H9 (cell line): ENCODE results near the gene GJE1. TPM values are rescaled to one million over a fixed set of nuclear protein-coding genes. Genes with fewer than 3 reads are reported as not detected.

Experiments
- DNase-seq: peaks from one replicate; pipeline ENCODE4 v3.0.0-alpha.2; 2017
- H2AFZ ChIP-seq: one replicate; pipeline ENCODE4 v1.6.1; 2013; ENCODE audit warnings: mild to moderate bottlenecking, low read length, control low read depth, moderate library complexity
- H2AK5ac ChIP-seq: 2 replicates; pipeline ENCODE4 v1.6.1; 2013; ENCODE audit warnings: low read length, control low read depth, mixed read lengths; ENCODE audit not compliant: insufficient read length
- H2BK120ac ChIP-seq: one replicate; pipeline ENCODE4 v1.6.1; 2013; ENCODE audit warnings: low read depth, mild to moderate bottlenecking, low read length, control low read depth, inconsistent platforms; ENCODE audit not compliant: poor library complexity, severe bottlenecking
- H2BK12ac ChIP-seq: 2 replicates; pipeline ENCODE4 v1.6.1; 2013; ENCODE audit warnings: low read length, control low read depth, mixed read lengths, low read depth; ENCODE audit not compliant: insufficient read length
- H2BK15ac ChIP-seq: 2 replicates; pipeline ENCODE4 v1.6.1; 2013; ENCODE audit warnings: low read depth, low read length, control low read depth
- H2BK20ac ChIP-seq: one replicate; pipeline ENCODE4 v1.6.1; 2013; ENCODE audit warnings: low read depth, mild to moderate bottlenecking, low read length, control low read depth, inconsistent platforms; ENCODE audit not compliant: poor library complexity, severe bottlenecking
- H2BK5ac ChIP-seq: 2 replicates; pipeline ENCODE4 v1.6.1; 2013; ENCODE audit warnings: low read length, control low read depth, mixed read lengths; ENCODE audit not compliant: insufficient read length
- H3K14ac ChIP-seq: 2 replicates; pipeline ENCODE4 v1.6.1; 2013; ENCODE audit warnings: low read length, control low read depth; ENCODE audit not compliant: insufficient read depth
- H3K18ac ChIP-seq: 2 replicates; pipeline ENCODE4 v1.6.1; 2013; ENCODE audit warnings: low read depth, mild to moderate bottlenecking, mixed read lengths, low read length, control low read depth; ENCODE audit not compliant: insufficient read length
- H3K23ac ChIP-seq: 2 replicates; pipeline ENCODE4 v1.6.1; 2013; ENCODE audit warnings: low read length, control low read depth, mixed read lengths, low read depth; ENCODE audit not compliant: insufficient read length
- H3K23me2 ChIP-seq: 2 replicates; pipeline ENCODE4 v1.6.1; 2013; ENCODE audit warnings: low read depth, mild to moderate bottlenecking, mixed read lengths, low read length, control low read depth; ENCODE audit not compliant: insufficient read length, poor library complexity, severe bottlenecking
- H3K27ac ChIP-seq: 2 replicates; pipeline ENCODE4 v1.5.1; 2013; ENCODE audit warnings: low read length, control low read depth, mixed read lengths, low read depth; ENCODE audit not compliant: insufficient read length
- H3K27me3 ChIP-seq: 2 replicates; pipeline ENCODE4 v1.6.1; 2013; ENCODE audit warnings: low read length, control low read depth, inconsistent platforms; ENCODE audit not compliant: insufficient read depth
- H3K4ac ChIP-seq: 2 replicates; pipeline ENCODE4 v1.6.1; 2013; ENCODE audit warnings: low read depth, mild to moderate bottlenecking, control low read depth, inconsistent platforms, low read length, moderate library complexity
- H3K4me1 ChIP-seq: 2 replicates; pipeline ENCODE4 v1.6.1; 2013; ENCODE audit warnings: low read length, control low read depth, inconsistent platforms; ENCODE audit not compliant: insufficient read depth
- H3K4me2 ChIP-seq: 2 replicates; pipeline ENCODE4 v1.6.1; 2013; ENCODE audit warnings: low read length, control low read depth, mixed read lengths; ENCODE audit not compliant: insufficient read length, insufficient read depth
- H3K56ac ChIP-seq: 2 replicates; pipeline ENCODE4 v1.6.1; 2013; ENCODE audit warnings: low read depth, mild to moderate bottlenecking, mixed read lengths, low read length, control low read depth; ENCODE audit not compliant: insufficient read length
- H3K79me1 ChIP-seq: 2 replicates; pipeline ENCODE4 v1.6.1; 2013; ENCODE audit warnings: low read depth, mild to moderate bottlenecking, moderate library complexity, low read length, control low read depth, inconsistent platforms; ENCODE audit not compliant: insufficient read depth, poor library complexity, severe bottlenecking
- H3K79me2 ChIP-seq: 2 replicates; pipeline ENCODE4 v1.6.1; 2013; ENCODE audit warnings: low read length, control low read depth, inconsistent platforms; ENCODE audit not compliant: insufficient read depth
- H3K9ac ChIP-seq: 2 replicates; pipeline ENCODE4 v1.6.1; 2013; ENCODE audit warnings: low read length, control low read depth, mixed read lengths; ENCODE audit not compliant: insufficient read length; ENCODE audit errors: extremely low read depth
- H3K9me3 ChIP-seq: one replicate; pipeline ENCODE4 v1.6.1; 2013; ENCODE audit warnings: low read depth, low read length, inconsistent platforms; ENCODE audit not compliant: control insufficient read depth
- H3T11ph ChIP-seq: one replicate; pipeline ENCODE4 v1.6.1; 2013; ENCODE audit warnings: mild to moderate bottlenecking, low read length, control low read depth, inconsistent platforms
- H4K20me1 ChIP-seq: one replicate; pipeline ENCODE4 v1.6.1; 2013; ENCODE audit not compliant: control insufficient read depth, insufficient read length, insufficient read depth
- H4K5ac ChIP-seq: 2 replicates; pipeline ENCODE4 v1.6.1; 2013; ENCODE audit warnings: low read depth, mild to moderate bottlenecking, mixed read lengths, low read length, control low read depth; ENCODE audit not compliant: insufficient read length
- H4K8ac ChIP-seq: replicated peaks from 2 replicates; pipeline ENCODE4 v1.6.1; 2013; ENCODE audit warnings: low read length, control low read depth, mixed read lengths, low read depth; ENCODE audit not compliant: insufficient read length
- H4K91ac ChIP-seq: 2 replicates; pipeline ENCODE4 v1.6.1; 2013; ENCODE audit warnings: low read depth, mild to moderate bottlenecking, moderate library complexity, mixed read lengths, low read length, control low read depth; ENCODE audit not compliant: insufficient read length
- H3K27ac Mint-ChIP-seq, 3 experiments: 2 replicates in 2 of 3; 3 replicates in 1 of 3; pipeline ENCODE4 v1.8.0; 2020 to 2021; ENCODE audit warnings: mixed read lengths in 3 of 3, mild to moderate bottlenecking in 1 of 3, moderate library complexity in 1 of 3
- H3K27me3 Mint-ChIP-seq: 2 replicates; pipeline ENCODE4 v1.8.0; 2021; ENCODE audit warnings: low read depth, mild to moderate bottlenecking, moderate library complexity, mixed read lengths
- H3K36me3 Mint-ChIP-seq, 3 experiments: 2 replicates in 2 of 3; 3 replicates in 1 of 3; pipeline ENCODE4 v1.8.0; 2020 to 2021; ENCODE audit warnings: low read depth in 3 of 3, mixed read lengths in 3 of 3; ENCODE audit not compliant: insufficient read depth in 1 of 3
- H3K4me1 Mint-ChIP-seq, 2 experiments: 2 replicates each; pipeline ENCODE4 v1.8.0; 2020; ENCODE audit warnings: mixed read lengths in 2 of 2
- H3K4me3 Mint-ChIP-seq, 2 experiments: 2 replicates in 1 of 2; 3 replicates in 1 of 2; pipeline ENCODE4 v1.8.0; 2020 to 2021; ENCODE audit warnings: mild to moderate bottlenecking in 2 of 2, mixed read lengths in 2 of 2, moderate library complexity in 1 of 2
- H3K9me3 Mint-ChIP-seq, 2 experiments: 2 replicates in 1 of 2; 3 replicates in 1 of 2; pipeline ENCODE4 v1.8.0; 2020; ENCODE audit warnings: mild to moderate bottlenecking in 2 of 2, mixed read lengths in 2 of 2, moderate library complexity in 1 of 2
- WGBS: extraction: QIAGEN DNeasy Blood & Tissue Kit; methylation state at CpG from one replicate; pipeline ENCODE4 v1.1.7; 2013; ENCODE audit warnings: missing lambda C conversion rate, low lambda C conversion rate, mixed read lengths; ENCODE audit not compliant: insufficient read length; ENCODE audit errors: extremely low coverage; 5-methylcytosine and 5-hydroxymethylcytosine counted together
- total RNA-seq: library from RNA; stranded (reverse); gene quantifications from 2 replicates; pipeline ENCODE4 v1.2.1, GENCODE V29; 2021
- TF ChIP-seq, protein P1 (sequence below): fragments of 200-600 bp; sonication (generic); conservative IDR thresholded peaks from 3 replicates; pipeline ENCODE4 v1.8.0; 2021; ENCODE audit warnings: antibody characterized with exemption, mild to moderate bottlenecking

GJE1 gene
- total RNA-seq, 1 experiment from 2014 or later: not detected

DNA sequence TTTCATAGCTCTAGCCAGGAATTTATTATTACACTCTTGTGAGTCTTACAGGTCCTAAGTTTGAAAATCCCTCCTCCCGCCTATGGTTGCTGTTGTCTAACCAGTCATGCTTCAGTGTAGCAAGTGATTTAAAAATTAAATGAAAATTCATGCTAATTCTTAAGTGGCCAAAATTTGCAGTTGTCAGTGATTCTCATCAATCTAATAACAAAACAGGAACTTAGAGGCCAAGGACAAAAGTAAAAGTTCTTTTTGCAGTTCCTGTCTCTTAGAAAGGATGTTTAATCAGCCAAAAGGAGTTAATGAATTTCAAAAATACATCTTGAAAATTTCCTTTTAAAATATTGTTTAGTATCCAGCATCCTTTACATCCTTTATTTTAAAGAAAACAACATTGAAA, 50.6 kb downstream of the GJE1 start:
- no CpG with 5 or more reads among the region's 1 CpG for WGBS

More for the DNA sequence above, 50.6 kb downstream of the GJE1 start:
- H2AK5ac ChIP-seq: no peak overlapping the region
- H4K20me1 ChIP-seq: no peaks in the 10 kb centered on the region
- no peak overlapping the region for H2BK5ac ChIP-seq
- H2BK20ac ChIP-seq: no peak overlapping the region
- H4K8ac ChIP-seq: no peak overlapping the region
- no peak overlapping the region for H3K56ac ChIP-seq
- no peak overlapping the region for H3T11ph ChIP-seq
- no peak for DNase-seq
- no peak overlapping the region for H3K4me3 Mint-ChIP-seq
- TF ChIP-seq, protein P1, sequence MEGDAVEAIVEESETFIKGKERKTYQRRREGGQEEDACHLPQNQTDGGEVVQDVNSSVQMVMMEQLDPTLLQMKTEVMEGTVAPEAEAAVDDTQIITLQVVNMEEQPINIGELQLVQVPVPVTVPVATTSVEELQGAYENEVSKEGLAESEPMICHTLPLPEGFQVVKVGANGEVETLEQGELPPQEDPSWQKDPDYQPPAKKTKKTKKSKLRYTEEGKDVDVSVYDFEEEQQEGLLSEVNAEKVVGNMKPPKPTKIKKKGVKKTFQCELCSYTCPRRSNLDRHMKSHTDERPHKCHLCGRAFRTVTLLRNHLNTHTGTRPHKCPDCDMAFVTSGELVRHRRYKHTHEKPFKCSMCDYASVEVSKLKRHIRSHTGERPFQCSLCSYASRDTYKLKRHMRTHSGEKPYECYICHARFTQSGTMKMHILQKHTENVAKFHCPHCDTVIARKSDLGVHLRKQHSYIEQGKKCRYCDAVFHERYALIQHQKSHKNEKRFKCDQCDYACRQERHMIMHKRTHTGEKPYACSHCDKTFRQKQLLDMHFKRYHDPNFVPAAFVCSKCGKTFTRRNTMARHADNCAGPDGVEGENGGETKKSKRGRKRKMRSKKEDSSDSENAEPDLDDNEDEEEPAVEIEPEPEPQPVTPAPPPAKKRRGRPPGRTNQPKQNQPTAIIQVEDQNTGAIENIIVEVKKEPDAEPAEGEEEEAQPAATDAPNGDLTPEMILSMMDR: no peak
- no peak overlapping the region for H3K9ac ChIP-seq
- no peak overlapping the region for H2BK120ac ChIP-seq
- no peak overlapping the region for H3K14ac ChIP-seq
- H4K5ac ChIP-seq: no peak overlapping the region
- no peak overlapping the region for H3K27ac ChIP-seq
- no peaks in the 10 kb centered on the region for H3K79me2 ChIP-seq
- H3K36me3 Mint-ChIP-seq: no peaks in the 10 kb centered on the region
- H3K27ac Mint-ChIP-seq: no peak overlapping the region
- H3K4me1 Mint-ChIP-seq: no peaks in the 10 kb centered on the region
- H3K18ac ChIP-seq: no peak overlapping the region
- peaks cover 2% of the 10 kb centered on the region for H3K79me1 ChIP-seq
- no peak overlapping the region for H4K91ac ChIP-seq
- no peaks in the 10 kb centered on the region for H3K9me3 ChIP-seq
- no peak overlapping the region for H2BK15ac ChIP-seq
- no peak overlapping the region for H3K4me2 ChIP-seq
- no peaks in the 10 kb centered on the region for H3K23me2 ChIP-seq
- H2BK12ac ChIP-seq: no peak overlapping the region
- no peaks in the 10 kb centered on the region for H3K4me1 ChIP-seq
- H3K4ac ChIP-seq: no peak overlapping the region
- no peak overlapping the region for H2AFZ ChIP-seq
- no peaks in the 10 kb centered on the region for H3K9me3 Mint-ChIP-seq
- no peaks in the 10 kb centered on the region for H3K27me3 Mint-ChIP-seq
- no peaks in the 10 kb centered on the region for H3K27me3 ChIP-seq
- no peak overlapping the region for H3K23ac ChIP-seq
